Nephron (organoid): ENCODE data around the gene HPSE.
A peak's percentile ranks its signal among the peaks of the same experiment; 100 is the strongest.
"Not testable (repeated sequence)": the region's sequence is repeated elsewhere in the genome, so short reads cannot be mapped to it uniquely, and the experiment has no call there.

Source experiments
- H3K27ac Mint-ChIP-seq, 3 experiments: 2 replicates each; pipeline ENCODE4 v1.8.0; 2020; ENCODE audit warnings: mixed read lengths in 3 of 3, mild to moderate bottlenecking in 2 of 3, moderate library complexity in 1 of 3
- H3K27me3 Mint-ChIP-seq: 2 replicates; pipeline ENCODE4 v1.8.0; 2021; ENCODE audit warnings: low read depth, mild to moderate bottlenecking, moderate library complexity, mixed read lengths
- H3K36me3 Mint-ChIP-seq: 2 replicates; pipeline ENCODE4 v1.8.0; 2020; ENCODE audit warnings: low read depth, mixed read lengths
- H3K4me1 Mint-ChIP-seq: 2 replicates; pipeline ENCODE4 v1.8.0; 2020; ENCODE audit warnings: mixed read lengths
- H3K4me3 Mint-ChIP-seq, 3 experiments: 2 replicates each; pipeline ENCODE4 v1.8.0; 2020; ENCODE audit warnings: mild to moderate bottlenecking in 3 of 3, mixed read lengths in 3 of 3, moderate library complexity in 2 of 3
- H3K9me3 Mint-ChIP-seq: 2 replicates; pipeline ENCODE4 v1.8.0; 2020; ENCODE audit warnings: mixed read lengths
- CTCF ChIP-seq, 3 experiments: fragments of 200-600 bp; sonication (generic); IDR thresholded peaks; one replicate each; pipeline ENCODE4 v1.5.0; 2021; ENCODE audit warnings: antibody characterized with exemption in 3 of 3; ENCODE audit not compliant: unreplicated experiment in 3 of 3

HPSE gene

GRCh38 chr4:83305187-83305586, 29.5 kb downstream of the HPSE start:
- Mint-ChIP-seq H3K9me3 (no peaks in the 10 kb centered on the region), H3K36me3 (no peaks in the 10 kb centered on the region), H3K4me1 (no peaks in the 10 kb centered on the region), H3K27ac (no peak overlapping the region), H3K4me3 (no peak overlapping the region), H3K27me3 (no peaks in the 10 kb centered on the region)
- TF ChIP-seq CTCF (IDR thresholded peaks at IDR 0.05; ENCODE audit: unreplicated experiment in 3 of 3), result no peak

- Mint-ChIP-seq H3K27me3 (peaks cover 1% of the 10 kb centered on the region), H3K9me3 (no peaks in the 10 kb centered on the region)
Observed at GRCh38 chr4:83297548-83298260, 36.9 kb downstream of the HPSE start.

DNA sequence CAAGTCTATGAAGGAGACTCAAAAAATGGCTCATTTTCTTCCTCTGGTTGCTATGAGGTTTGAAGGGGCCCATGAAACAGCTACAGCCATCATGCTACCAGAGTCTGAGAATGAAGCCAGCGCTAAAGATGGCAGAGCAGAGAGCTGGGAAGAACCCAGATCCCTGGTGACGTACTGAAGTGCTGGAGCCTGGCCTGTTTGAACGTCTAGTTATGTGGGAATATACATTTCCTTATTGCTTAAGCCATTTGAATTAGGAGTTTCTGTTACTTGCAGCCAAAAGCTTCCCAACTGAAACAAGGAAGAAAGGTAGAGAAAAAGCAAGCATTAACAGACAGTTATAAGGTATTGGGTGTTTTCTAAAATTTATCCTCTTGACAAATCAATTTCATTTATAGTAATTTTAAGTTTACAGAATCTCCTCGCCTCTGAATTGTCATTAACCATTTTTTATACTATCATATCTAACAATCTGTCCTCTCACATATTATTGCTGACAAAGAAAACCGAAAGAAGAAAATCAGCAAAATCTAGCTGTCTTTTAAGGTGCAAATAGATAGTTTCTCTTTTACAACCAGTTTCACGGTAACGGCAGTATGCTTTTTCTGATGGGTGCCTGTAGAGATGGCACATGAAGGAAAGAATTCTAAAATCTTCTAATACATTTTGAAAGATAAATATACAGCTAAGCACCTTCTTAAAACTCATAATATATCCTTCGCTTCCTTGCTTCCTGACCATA, 41.2 kb downstream of the HPSE start:
- no peak overlapping the region for H3K27ac Mint-ChIP-seq
- H3K4me1 Mint-ChIP-seq, result no peaks in the 10 kb centered on the region
- no peak for TF ChIP-seq CTCF (IDR thresholded peaks at IDR 0.05; ENCODE audit: unreplicated experiment in 3 of 3)
- H3K9me3 Mint-ChIP-seq, result no peaks in the 10 kb centered on the region
- no peak overlapping the region for H3K4me3 Mint-ChIP-seq
- no peaks in the 10 kb centered on the region for H3K36me3 Mint-ChIP-seq
- peaks cover 4% of the 10 kb centered on the region for H3K27me3 Mint-ChIP-seq

More at GRCh38 chr4:83297548-83298260, 36.9 kb downstream of the HPSE start:
- Mint-ChIP-seq H3K4me1 (no peaks in the 10 kb centered on the region), H3K4me3 (no peak overlapping the region), H3K36me3 (no peaks in the 10 kb centered on the region), H3K27ac (no peak overlapping the region)
- no peak for TF ChIP-seq CTCF (IDR thresholded peaks at IDR 0.05; ENCODE audit: unreplicated experiment in 3 of 3)

DNA sequence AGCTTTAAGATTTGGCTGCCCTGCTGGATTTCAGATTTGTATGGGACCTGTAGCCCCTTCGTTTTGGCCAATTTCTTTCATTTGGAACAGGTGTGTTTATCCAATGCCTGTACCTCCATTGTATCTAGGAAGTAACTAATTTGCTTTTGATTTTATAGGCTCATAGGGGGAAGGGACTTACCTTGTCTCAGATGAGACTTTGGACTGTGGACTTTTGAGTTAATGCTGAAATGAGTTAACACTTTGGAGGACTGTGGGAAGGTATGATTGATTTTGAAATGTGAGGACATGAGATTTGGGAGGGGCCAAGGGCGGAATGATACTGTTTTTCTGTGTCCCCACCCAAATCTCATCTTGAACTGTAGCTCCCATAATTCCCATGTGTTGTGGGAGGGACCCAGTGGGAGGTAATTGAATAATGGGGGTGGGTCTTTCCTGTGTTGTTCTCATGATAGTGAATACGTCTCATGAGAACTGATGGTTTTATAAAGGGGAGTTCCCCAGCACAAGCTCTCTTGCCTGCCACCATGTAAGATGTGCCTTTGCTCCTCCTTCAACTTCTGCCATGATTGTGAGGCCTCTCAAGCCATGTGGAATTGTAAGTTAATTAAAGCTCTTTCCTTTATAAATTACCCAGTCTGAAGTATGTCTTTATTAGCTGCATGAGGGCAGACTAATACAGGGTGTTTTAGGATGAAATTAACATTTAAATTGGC, 44.4 kb downstream of the HPSE start:
- not testable (repeated sequence) for H3K4me3 Mint-ChIP-seq, H3K36me3 Mint-ChIP-seq, H3K4me1 Mint-ChIP-seq, H3K27ac Mint-ChIP-seq, H3K9me3 Mint-ChIP-seq, H3K27me3 Mint-ChIP-seq

DNA sequence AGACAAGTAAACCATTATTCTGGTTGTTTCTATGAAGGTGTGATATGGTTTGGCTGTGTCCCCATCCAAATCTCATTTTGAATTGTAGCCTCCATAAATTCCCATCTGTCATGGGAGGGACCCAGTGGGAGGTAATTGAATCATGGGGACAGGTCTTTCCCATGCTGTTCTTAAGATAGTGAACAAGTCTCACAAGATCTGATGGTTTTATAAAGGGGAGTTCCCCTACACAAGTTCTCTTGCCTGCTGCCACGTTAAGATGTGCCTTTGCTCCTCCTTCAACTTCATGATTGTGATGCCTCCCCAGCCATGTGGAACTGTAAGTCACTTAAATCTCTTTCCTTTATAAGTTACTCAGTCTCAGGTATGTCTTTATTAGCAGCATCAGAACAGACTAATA, 46.3 kb downstream of the HPSE start:
- H3K27ac Mint-ChIP-seq, H3K36me3 Mint-ChIP-seq, H3K27me3 Mint-ChIP-seq, H3K9me3 Mint-ChIP-seq: not testable (repeated sequence)
- peak overlapping the region in 1 of 3 experiments; percentile 25 for H3K4me3 Mint-ChIP-seq
- H3K4me1 Mint-ChIP-seq, result peaks cover 14% of the 10 kb centered on the region

DNA sequence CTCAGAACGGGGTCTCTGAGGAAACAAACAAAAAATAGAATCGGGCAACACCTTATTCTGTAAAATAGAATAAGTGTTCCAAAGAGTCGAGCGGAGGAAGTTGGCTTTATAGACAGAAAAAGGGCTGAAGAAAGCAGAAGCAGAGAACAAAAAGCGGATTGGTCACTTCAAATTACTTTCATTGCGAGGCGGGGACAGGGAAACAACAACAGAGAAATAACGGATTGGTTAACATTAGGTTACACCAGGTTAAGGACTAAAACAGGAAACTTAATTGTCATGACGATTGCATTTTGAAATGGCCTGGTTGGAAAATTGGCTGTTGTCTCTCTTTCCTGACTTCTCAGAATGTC, 49.6 kb downstream of the HPSE start:
- no peaks in the 10 kb centered on the region for H3K27me3 Mint-ChIP-seq
- no peaks in the 10 kb centered on the region for H3K9me3 Mint-ChIP-seq
- peak overlapping the region; percentile 96 to 97 (median 96) for H3K4me3 Mint-ChIP-seq
- H3K4me1 Mint-ChIP-seq, result peaks cover 28% of the 10 kb centered on the region
- H3K27ac Mint-ChIP-seq, result peak overlapping the region; percentile 90 to 98 (median 96)
- H3K36me3 Mint-ChIP-seq, result no peaks in the 10 kb centered on the region
- no peak for TF ChIP-seq CTCF (IDR thresholded peaks at IDR 0.05; ENCODE audit: unreplicated experiment in 3 of 3)
